Mesenchymal stem cell (in vitro differentiated cells and primary cell): ENCODE results near the gene ASB18.

Experiments
- DNase-seq: peaks from one replicate; pipeline ENCODE4 v3.0.0-alpha.2; 2013
- H2AFZ ChIP-seq: one replicate; pipeline ENCODE4 v1.6.1; 2013; ENCODE audit warnings: low read depth, mild to moderate bottlenecking, control low read depth, inconsistent platforms, low read length, moderate library complexity
- H2AK5ac ChIP-seq: 2 replicates; pipeline ENCODE4 v1.6.1; 2013; ENCODE audit warnings: low read length, moderate library complexity, mild to moderate bottlenecking, inconsistent platforms; ENCODE audit not compliant: severe bottlenecking
- H2BK120ac ChIP-seq: one replicate; pipeline ENCODE4 v1.6.1; 2013; ENCODE audit warnings: low read depth, mild to moderate bottlenecking, inconsistent platforms, low read length, moderate library complexity
- H2BK12ac ChIP-seq, 2 experiments: one replicate each; pipeline ENCODE4 v1.6.1; 2013; ENCODE audit warnings: inconsistent platforms in 2 of 2, low read length in 2 of 2, mild to moderate bottlenecking in 2 of 2, moderate library complexity in 2 of 2, control low read depth in 1 of 2
- H2BK15ac ChIP-seq: one replicate; pipeline ENCODE4 v1.6.1; 2013; ENCODE audit warnings: mild to moderate bottlenecking, low read depth, inconsistent platforms; ENCODE audit not compliant: poor library complexity, severe bottlenecking
- H2BK5ac ChIP-seq: 2 replicates; pipeline ENCODE4 v1.6.1; 2013; ENCODE audit warnings: low read depth, mild to moderate bottlenecking, low read length, control low read depth, inconsistent platforms; ENCODE audit not compliant: poor library complexity, severe bottlenecking
- H3K14ac ChIP-seq, 2 experiments: one replicate each; pipeline ENCODE4 v1.6.1; 2013; ENCODE audit warnings: inconsistent platforms in 2 of 2, low read length in 2 of 2, control low read depth in 1 of 2, mild to moderate bottlenecking in 1 of 2, moderate library complexity in 1 of 2
- H3K18ac ChIP-seq, 2 experiments: one replicate each; pipeline ENCODE4 v1.6.1; 2013; ENCODE audit warnings: inconsistent platforms in 2 of 2, low read length in 2 of 2, control low read depth in 1 of 2, low read depth in 1 of 2, mild to moderate bottlenecking in 1 of 2
- H3K23ac ChIP-seq, 2 experiments: one replicate each; pipeline ENCODE4 v1.6.1; 2013; ENCODE audit warnings: inconsistent platforms in 2 of 2, low read length in 2 of 2, mild to moderate bottlenecking in 2 of 2, moderate library complexity in 2 of 2, control low read depth in 1 of 2
- H3K27ac ChIP-seq: 2 replicates; pipeline ENCODE4 v1.5.1; 2013; ENCODE audit warnings: mild to moderate bottlenecking, moderate library complexity, low read length, control low read depth, inconsistent platforms; ENCODE audit not compliant: poor library complexity, severe bottlenecking
- H3K27me3 ChIP-seq, 2 experiments: 2 replicates each; pipeline versions ENCODE4 v1.6.1 to v1.7.0; 2013; ENCODE audit warnings: low read length in 2 of 2, mild to moderate bottlenecking in 2 of 2, moderate library complexity in 2 of 2, control low read depth in 1 of 2, inconsistent platforms in 1 of 2; ENCODE audit not compliant: control insufficient read depth in 1 of 2, insufficient read depth in 1 of 2
- H3K36me3 ChIP-seq, 2 experiments: 2 replicates each; pipeline versions ENCODE4 v1.6.1 to v1.7.0; 2013; ENCODE audit warnings: low read length in 2 of 2, control low read depth in 1 of 2, inconsistent platforms in 1 of 2, low read depth in 1 of 2, mild to moderate bottlenecking in 1 of 2; ENCODE audit not compliant: insufficient read depth in 2 of 2, control insufficient read depth in 1 of 2
- H3K4ac ChIP-seq, 2 experiments: one replicate each; pipeline ENCODE4 v1.6.1; 2013; ENCODE audit warnings: inconsistent platforms in 2 of 2, low read length in 2 of 2, mild to moderate bottlenecking in 2 of 2, moderate library complexity in 2 of 2, control low read depth in 1 of 2, low read depth in 1 of 2
- H3K4me1 ChIP-seq: 2 replicates; pipeline ENCODE4 v1.6.1; 2013; ENCODE audit warnings: low read depth, low read length, control low read depth; ENCODE audit not compliant: control insufficient read depth, insufficient read depth
- H3K4me2 ChIP-seq: 2 replicates; pipeline ENCODE4 v1.6.1; 2013; ENCODE audit warnings: low read length, mild to moderate bottlenecking, inconsistent platforms; ENCODE audit not compliant: poor library complexity, severe bottlenecking
- H3K4me3 ChIP-seq, 2 experiments: 2 replicates each; pipeline versions ENCODE4 v1.5.1 to v1.7.0; 2013; ENCODE audit warnings: low read length in 2 of 2, mild to moderate bottlenecking in 2 of 2, control low read depth in 1 of 2, low read depth in 1 of 2; ENCODE audit not compliant: insufficient read depth in 1 of 2
- H3K79me1 ChIP-seq: replicated peaks from 2 replicates; pipeline ENCODE4 v1.6.1; 2013; ENCODE audit warnings: mild to moderate bottlenecking, control low read depth, low read length, inconsistent platforms; ENCODE audit not compliant: poor library complexity, severe bottlenecking
- H3K9ac ChIP-seq: 2 replicates; pipeline ENCODE4 v1.7.0; 2013; ENCODE audit warnings: mild to moderate bottlenecking, low read length, moderate library complexity
- H3K9me3 ChIP-seq: 2 replicates; pipeline ENCODE4 v1.7.0; 2013; ENCODE audit warnings: mild to moderate bottlenecking, low read length; ENCODE audit not compliant: control insufficient read depth
- H4K8ac ChIP-seq: one replicate; pipeline ENCODE4 v1.6.1; 2013; ENCODE audit warnings: inconsistent platforms, mild to moderate bottlenecking, low read length, moderate library complexity
- H4K91ac ChIP-seq: one replicate; pipeline ENCODE4 v1.6.1; 2013; ENCODE audit warnings: mild to moderate bottlenecking, low read length, inconsistent platforms
- WGBS: methylation state at CpG from one replicate; pipeline ENCODE4 v1.1.7; 2013; ENCODE audit warnings: mixed read lengths; 5-methylcytosine and 5-hydroxymethylcytosine counted together

The ASB18 gene

GRCh38 chr2:236246711-236247246 lies 17.4 kb downstream of the ASB18 start:
- no peaks in the 10 kb centered on the region for H3K79me1 ChIP-seq

DNA sequence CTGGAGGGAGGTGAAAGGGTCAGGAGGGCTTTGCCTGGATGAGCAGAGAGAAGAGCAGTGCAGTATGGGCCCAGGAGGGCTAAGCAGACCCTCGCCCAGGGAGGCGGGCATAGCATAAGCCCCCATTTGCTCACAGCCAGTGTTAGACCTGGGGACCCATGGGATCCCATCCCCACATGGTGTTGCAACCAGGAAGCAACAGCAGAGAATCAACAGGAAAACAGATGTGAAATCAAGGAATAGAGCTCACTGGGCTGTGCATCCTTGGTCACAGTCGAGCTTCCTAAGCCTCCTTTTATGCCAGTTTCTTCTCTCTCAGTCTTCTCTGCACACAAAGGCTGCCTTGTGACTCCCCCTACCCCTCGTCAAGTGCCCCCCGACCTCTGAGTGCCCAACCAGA lies 19.9 kb downstream of the ASB18 start:
- 71% methylated on average over 5 of the region's 5 CpGs for WGBS
- Histone ChIP-seq H4K8ac (no peak overlapping the region), H2BK120ac (no peak overlapping the region)

More at GRCh38 chr2:236246711-236247246, 17.4 kb downstream of the ASB18 start:
- Histone ChIP-seq H3K4me1 (no peaks in the 10 kb centered on the region), H4K91ac (no peak overlapping the region), H2AK5ac (no peak overlapping the region), H3K4me3 (no peak overlapping the region), H3K4ac (no peak overlapping the region), H3K9ac (no peak overlapping the region), H3K18ac (no peak overlapping the region), H3K27ac (no peak overlapping the region), H3K36me3 (no peaks in the 10 kb centered on the region), H3K14ac (no peak overlapping the region), H2BK12ac (no peak overlapping the region), H2BK120ac (no peak overlapping the region), H2BK5ac (no peak overlapping the region), H2BK15ac (no peak overlapping the region), H3K27me3 (peaks cover 4 to 57% of the 10 kb centered on the region in 2 experiments), H2AFZ (no peak overlapping the region), H3K4me2 (no peak overlapping the region), H4K8ac (no peak overlapping the region), H3K9me3 (no peaks in the 10 kb centered on the region), H3K23ac (no peak overlapping the region)
- DNase-seq, result no peak
- no CpG with 5 or more reads among the region's 3 CpGs for WGBS

DNA sequence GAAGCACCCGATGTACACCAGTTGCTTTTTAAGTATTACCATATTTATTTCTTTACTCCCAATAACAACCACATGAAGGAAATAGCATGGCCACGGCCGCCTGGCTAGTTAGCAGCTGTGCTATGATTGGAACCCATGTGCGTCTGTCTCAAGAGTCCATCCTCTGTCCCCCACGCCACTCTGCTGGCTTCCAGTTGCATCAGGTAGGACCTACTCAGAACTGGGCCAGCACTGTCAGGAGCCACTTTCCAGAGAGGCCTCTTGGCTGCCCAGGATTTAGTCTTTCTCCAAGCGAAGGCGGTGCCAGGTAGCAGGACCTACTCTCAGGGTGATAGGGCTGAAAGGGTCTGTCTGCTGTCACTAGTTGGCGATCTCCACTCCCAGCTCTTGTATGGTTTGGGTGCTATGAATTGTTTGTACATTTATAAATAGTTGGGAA lies 22.1 kb downstream of the ASB18 start:
- Histone ChIP-seq H3K79me1 (no peaks in the 10 kb centered on the region), H3K4me2 (no peak overlapping the region), H4K91ac (no peak overlapping the region), H3K18ac (no peak overlapping the region), H2BK5ac (no peak overlapping the region), H2BK120ac (no peak overlapping the region), H3K23ac (no peak overlapping the region), H2BK12ac (no peak overlapping the region), H3K27me3 (peaks cover 23 to 58% of the 10 kb centered on the region in 2 experiments), H3K9me3 (no peaks in the 10 kb centered on the region), H3K4me1 (peaks cover 24% of the 10 kb centered on the region), H3K4me3 (no peak overlapping the region), H3K36me3 (no peaks in the 10 kb centered on the region), H2AFZ (no peak overlapping the region), H2BK15ac (no peak overlapping the region), H3K27ac (no peak overlapping the region), H2AK5ac (no peak overlapping the region), H3K14ac (no peak overlapping the region), H4K8ac (no peak overlapping the region), H3K4ac (no peak overlapping the region), H3K9ac (no peak overlapping the region)
- WGBS, result 88% methylated on average over 7 of the region's 8 CpGs
- no peak for DNase-seq

More for the DNA sequence above, 19.9 kb downstream of the ASB18 start:
- Histone ChIP-seq H3K9ac (no peak overlapping the region), H3K27ac (no peak overlapping the region), H3K23ac (no peak overlapping the region), H3K36me3 (no peaks in the 10 kb centered on the region), H3K18ac (no peak overlapping the region), H3K27me3 (peaks cover 7 to 58% of the 10 kb centered on the region in 2 experiments), H2BK12ac (no peak overlapping the region), H2AK5ac (no peak overlapping the region), H4K91ac (no peak overlapping the region), H3K4me3 (no peak overlapping the region), H2AFZ (no peak overlapping the region), H3K14ac (no peak overlapping the region), H3K9me3 (no peaks in the 10 kb centered on the region), H3K4me1 (peaks cover 16% of the 10 kb centered on the region), H2BK15ac (no peak overlapping the region), H2BK5ac (no peak overlapping the region), H3K79me1 (no peaks in the 10 kb centered on the region), H3K4ac (no peak overlapping the region), H3K4me2 (no peak overlapping the region)
- DNase-seq, result no peak

GRCh38 chr2:236241181-236242056 lies 22.8 kb downstream of the ASB18 start:
- H2BK120ac ChIP-seq, result no peak overlapping the region
- H3K9ac ChIP-seq, result no peak overlapping the region
- H2AK5ac ChIP-seq, result no peak overlapping the region
- no peak overlapping the region for H3K23ac ChIP-seq
- H2AFZ ChIP-seq, result no peak overlapping the region
- H4K91ac ChIP-seq, result no peak overlapping the region
- H2BK5ac ChIP-seq, result no peak overlapping the region
- H3K4ac ChIP-seq, result no peak overlapping the region
- no peak for DNase-seq
- no peak overlapping the region for H3K4me3 ChIP-seq
- H2BK15ac ChIP-seq, result no peak overlapping the region
- H3K27me3 ChIP-seq, result peaks cover 28 to 64% of the 10 kb centered on the region in 2 experiments
- no peak overlapping the region for H4K8ac ChIP-seq
- H3K14ac ChIP-seq, result no peak overlapping the region
- 80% methylated on average over 12 of the region's 13 CpGs for WGBS
- H3K18ac ChIP-seq, result no peak overlapping the region
- H3K36me3 ChIP-seq, result no peaks in the 10 kb centered on the region
- H3K79me1 ChIP-seq, result no peaks in the 10 kb centered on the region
- no peak overlapping the region for H3K4me2 ChIP-seq
- peaks cover 30% of the 10 kb centered on the region for H3K4me1 ChIP-seq
- no peaks in the 10 kb centered on the region for H3K9me3 ChIP-seq
- no peak overlapping the region for H3K27ac ChIP-seq
- H2BK12ac ChIP-seq, result no peak overlapping the region
